Stomach (tissue), 9 donors: Measurements from ENCODE around the gene RANBP2. TPM values are rescaled to one million over a fixed set of nuclear protein-coding genes. Genes with fewer than 3 reads are reported as not detected.

Source experiments
- DNase-seq, 2 donors: peaks; one replicate each; pipeline versions ENCODE4 v3.0.0 to v3.0.0-alpha.2; 2013 to 2019
- H3K27ac ChIP-seq, 5 donors: fragments of 200-600 bp in 4 of 5; sonication (generic) in 4 of 5; one replicate each; pipeline ENCODE4 v1.5.1; 2013 to 2019; ENCODE audit warnings: mild to moderate bottlenecking in 1 of 5, moderate library complexity in 1 of 5
- H3K27me3 ChIP-seq, 3 donors: fragments of 200-600 bp; sonication (generic); one replicate each; pipeline ENCODE4 v1.5.1; 2017 to 2019; ENCODE audit warnings: mixed run types in 1 of 3
- H3K36me3 ChIP-seq, 4 donors: fragments of 200-600 bp; sonication (generic); 1 replicate in 3 of 4; 2 replicates in 1 of 4; pipeline ENCODE4 v1.5.1; 2016 to 2019
- H3K4me1 ChIP-seq, 4 donors: fragments of 200-600 bp; sonication (generic); one replicate each; pipeline ENCODE4 v1.5.1; 2016 to 2019
- H3K4me3 ChIP-seq, 4 donors: fragments of 200-600 bp; sonication (generic) in 3 of 4; one replicate each; pipeline ENCODE4 v1.5.1; 2016 to 2019; ENCODE audit warnings: mild to moderate bottlenecking in 1 of 4
- H3K9me3 ChIP-seq, 4 donors: fragments of 200-600 bp; sonication (generic); one replicate each; pipeline ENCODE4 v1.5.1; 2016 to 2019
- CTCF ChIP-seq, 7 experiments: fragments of 450-650 bp in 4 of 7; fragments of 200-600 bp in 3 of 7; sonication (generic) in 3 of 7; IDR thresholded peaks; one replicate each; pipeline ENCODE4 v1.5.1; 2016 to 2019; ENCODE audit warnings: antibody characterized with exemption in 7 of 7, control low read depth in 2 of 7, mild to moderate bottlenecking in 1 of 7
- EP300 ChIP-seq: sonication (generic); formaldehyde crosslinking; IDR thresholded peaks from one replicate; pipeline ENCODE4 v1.6.1; 2017; ENCODE audit warnings: antibody characterized with exemption
- POLR2A ChIP-seq, 4 donors: fragments of 450-650 bp; IDR thresholded peaks; one replicate each; pipeline ENCODE4 v1.6.1; 2016; ENCODE audit warnings: antibody characterized with exemption in 4 of 4, control low read depth in 2 of 4, mild to moderate bottlenecking in 1 of 4, moderate library complexity in 1 of 4
- POLR2AphosphoS5 ChIP-seq, 3 donors: sonication (generic); formaldehyde crosslinking; IDR thresholded peaks; one replicate each; pipeline ENCODE4 v1.6.1; 2016; ENCODE audit warnings: antibody characterized with exemption in 3 of 3
- WGBS, 5 donors: extraction: QIAGEN DNeasy Blood & Tissue Kit in 3 of 5; methylation state at CpG; one replicate each; pipeline versions ENCODE4 v1.1.5 to v1.1.7; 2013 to 2018; 5-methylcytosine and 5-hydroxymethylcytosine counted together
- intact Hi-C: fragments of 100-400 bp; cut with DNase I; formaldehyde crosslinking; loops from one replicate; pipeline ENCODE4 v1.15.1; 2023; ENCODE audit warnings: low total_unique reads
- polyA plus RNA-seq, 3 donors: library from polyadenylated mRNA; stranded (reverse); fragments of 200-250 nt; gene quantifications; one replicate each; pipeline ENCODE4 v1.2.3, GENCODE V29; 2013
- total RNA-seq, 5 donors: library from RNA; depleted of rRNA; stranded (reverse); fragments of >200 nt; gene quantifications; one replicate each; pipeline versions ENCODE4 v1.1.0 to v1.2.3, GENCODE V29; 2014 to 2016
- donor health status: healthy with polysubstance abuse.
- donor health status: Bipolar disorder and iron deficiency.
- donor health status: healthy.

RANBP2 gene
- total and polyA plus RNA-seq, 8 donors = 8.6 to 156 (median 48.5) TPM

GRCh38 chr2:108803045-108803736 lies 83.9 kb downstream of the RANBP2 start:
- Histone ChIP-seq H3K9me3 (no peaks in the 10 kb centered on the region), H3K27ac (no peak overlapping the region), H3K4me1 (no peaks in the 10 kb centered on the region), H3K4me3 (no peak overlapping the region), H3K27me3 (no peaks in the 10 kb centered on the region), H3K36me3 (peaks cover 0 to 45% (median 33%) of the 10 kb centered on the region in 4 donors)
- no peak for DNase-seq
- no peak for TF ChIP-seq POLR2AphosphoS5 (IDR thresholded peaks at IDR 0.05)
- TF ChIP-seq EP300 = no peak
- no peak for TF ChIP-seq POLR2A (IDR thresholded peaks at IDR 0.05)
- TF ChIP-seq CTCF (IDR thresholded peaks at IDR 0.05) = no peak
- intact Hi-C loops = no loop called here
- WGBS, 5 donors = 93 to 96% (median 95%) methylated on average over 7 of the region's 7 CpGs

- no peaks in the 10 kb centered on the region for H3K4me1 ChIP-seq
- intact Hi-C loops = no loop called here
- no peaks in the 10 kb centered on the region for H3K27me3 ChIP-seq
- WGBS, 5 donors = 29 to 53% (median 52%) methylated on average over 1 of the region's 1 CpG
- H3K9me3 ChIP-seq = peaks cover 0 to 10% (median 3%) of the 10 kb centered on the region in 4 donors
- H3K36me3 ChIP-seq = peaks cover 0 to 33% (median 28%) of the 10 kb centered on the region in 4 donors
- H3K27ac ChIP-seq = no peak overlapping the region
- no peak overlapping the region for H3K4me3 ChIP-seq
- TF ChIP-seq CTCF (IDR thresholded peaks at IDR 0.05) (no peak), POLR2A (IDR thresholded peaks at IDR 0.05) (no peak), EP300 (no peak), POLR2AphosphoS5 (IDR thresholded peaks at IDR 0.05) (no peak)
- no peak for DNase-seq
These were observed 85.8 kb downstream of the RANBP2 start for GRCh38 chr2:108805032-108805431.

GRCh38 chr2:108805782-108806181 lies 86.5 kb downstream of the RANBP2 start:
- Histone ChIP-seq H3K4me1 (no peaks in the 10 kb centered on the region), H3K4me3 (no peak overlapping the region), H3K27ac (no peak overlapping the region), H3K36me3 (peaks cover 0 to 33% (median 26%) of the 10 kb centered on the region in 4 donors), H3K27me3 (no peaks in the 10 kb centered on the region), H3K9me3 (peaks cover 0 to 12% (median 3%) of the 10 kb centered on the region in 4 donors)
- DNase-seq = no peak
- TF ChIP-seq EP300 (no peak), POLR2A (IDR thresholded peaks at IDR 0.05) (no peak), CTCF (IDR thresholded peaks at IDR 0.05) (no peak), POLR2AphosphoS5 (IDR thresholded peaks at IDR 0.05) (no peak)
- WGBS, 5 donors = 52 to 88% (median 73%) methylated on average over 1 of the region's 1 CpG
- intact Hi-C loops = no loop called here

- intact Hi-C loops = no loop called here
- 87 to 94% (median 91%) methylated on average over 6 of the region's 6 CpGs for whole genome bisulfite sequencing, 5 donors
- H3K4me1 ChIP-seq = no peaks in the 10 kb centered on the region
- peaks cover 0 to 12% (median 3%) of the 10 kb centered on the region in 4 donors for H3K9me3 ChIP-seq
- H3K27ac ChIP-seq = no peak overlapping the region
- TF ChIP-seq POLR2A (IDR thresholded peaks at IDR 0.05) (no peak), CTCF (IDR thresholded peaks at IDR 0.05) (no peak), POLR2AphosphoS5 (IDR thresholded peaks at IDR 0.05) (no peak), EP300 (no peak)
- no peak overlapping the region for H3K4me3 ChIP-seq
- peaks cover 0 to 33% (median 26%) of the 10 kb centered on the region in 4 donors for H3K36me3 ChIP-seq
- no peak for DNase-seq
- no peaks in the 10 kb centered on the region for H3K27me3 ChIP-seq
These were observed 87.3 kb downstream of the RANBP2 start for GRCh38 chr2:108806371-108807113.
